Stromal cell of bone marrow (primary cell): ENCODE measurements around the gene CMSS1.

ENCODE experiments used
- DNase-seq: peaks from one replicate; pipeline ENCODE4 v3.0.0-alpha.2; 2012; ENCODE audit warnings: low read depth

The CMSS1 gene

DNA sequence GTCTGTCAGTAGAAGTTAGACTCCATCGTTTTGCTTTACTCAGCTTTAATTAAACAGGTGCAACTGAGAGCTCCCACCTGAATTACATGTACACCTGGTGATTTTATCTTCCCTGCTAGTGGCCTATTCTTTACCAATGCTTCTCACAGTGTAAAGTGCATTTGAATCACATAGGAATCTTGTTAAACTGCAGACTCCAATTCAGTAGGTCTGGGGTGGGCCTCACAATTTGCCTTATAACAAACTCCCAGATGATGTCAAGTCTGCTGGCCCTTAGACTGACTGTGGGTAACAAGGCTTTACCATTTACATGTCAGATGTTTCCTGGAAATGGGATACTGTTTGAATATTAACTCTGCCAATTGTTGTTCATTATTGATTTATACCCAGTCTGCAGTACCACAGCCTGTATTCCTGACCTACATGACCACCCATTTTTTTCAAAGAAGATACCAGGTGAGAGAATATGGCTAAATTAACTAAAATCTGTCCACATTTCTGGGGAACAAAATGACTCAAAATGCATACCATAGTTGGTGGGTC is 37.2 kb downstream of the CMSS1 start:
- no peak for DNase-seq

DNA sequence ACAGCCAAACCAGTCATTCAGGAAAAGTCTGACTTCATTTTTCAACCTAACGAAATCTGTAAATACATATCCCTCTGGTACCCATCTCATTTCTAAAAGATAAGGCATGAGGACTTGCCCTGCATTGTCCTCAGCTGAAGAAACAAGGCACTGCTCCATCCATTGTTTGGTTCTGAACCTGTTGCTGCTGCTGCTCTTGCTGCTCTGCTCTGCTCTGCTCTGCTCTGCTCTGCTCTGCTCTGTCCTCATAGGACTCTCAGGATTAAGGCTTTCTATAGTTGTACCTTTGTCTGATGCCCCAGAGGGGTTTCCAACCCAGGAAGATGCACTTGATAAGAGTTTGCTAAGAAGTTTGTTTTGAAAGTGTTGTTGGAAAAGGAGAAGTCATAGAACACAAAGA is 38.2 kb downstream of the CMSS1 start:
- no peak for DNase-seq

- DNase-seq = no peak
Observed at GRCh38 chr3:99856437-99857220, 39.0 kb downstream of the CMSS1 start.

GRCh38 chr3:99857278-99857677 is 39.6 kb downstream of the CMSS1 start:
- no peak for DNase-seq

DNA sequence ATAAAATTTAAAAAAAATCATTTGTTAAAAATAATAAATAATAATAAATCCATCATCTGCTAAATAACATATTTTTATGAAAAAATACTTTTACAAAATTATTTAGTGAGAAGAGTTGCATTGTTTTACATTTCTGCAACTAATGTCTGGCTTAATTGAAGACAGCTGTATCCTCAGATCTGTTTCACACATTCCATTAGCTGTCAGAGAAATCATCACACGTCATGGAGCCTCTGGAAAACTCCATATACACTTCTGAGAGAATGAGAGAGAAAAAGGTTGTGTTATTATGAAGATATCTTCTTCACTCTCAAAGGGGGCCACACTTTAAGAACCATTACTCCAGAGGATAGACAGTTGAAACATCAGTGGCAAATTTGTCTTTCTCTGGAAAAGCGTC is 40.8 kb downstream of the CMSS1 start:
- DNase-seq = no peak

DNA sequence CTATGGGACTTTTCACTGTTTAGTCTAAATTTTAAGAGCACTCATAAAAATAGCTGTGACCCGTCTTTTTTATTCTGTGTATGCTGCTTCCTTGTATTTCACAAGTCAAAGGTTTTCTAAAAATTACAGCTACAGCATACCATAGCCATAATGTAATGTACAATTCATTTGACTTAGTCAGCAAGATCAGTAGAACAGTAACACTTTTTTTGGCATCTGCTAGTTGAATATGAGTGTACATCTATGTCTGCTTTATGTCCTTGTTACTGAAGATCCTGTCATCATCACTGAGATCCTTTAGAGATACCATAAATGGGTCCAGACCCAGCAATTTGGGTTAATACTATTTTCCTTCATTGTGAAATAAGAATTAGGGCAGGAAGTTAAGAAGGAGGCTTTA is 42.2 kb downstream of the CMSS1 start:
- peak; percentile 76 for DNase-seq

- DNase-seq = no peak
Observed at GRCh38 chr3:99861216-99861615, 43.6 kb downstream of the CMSS1 start.

DNA sequence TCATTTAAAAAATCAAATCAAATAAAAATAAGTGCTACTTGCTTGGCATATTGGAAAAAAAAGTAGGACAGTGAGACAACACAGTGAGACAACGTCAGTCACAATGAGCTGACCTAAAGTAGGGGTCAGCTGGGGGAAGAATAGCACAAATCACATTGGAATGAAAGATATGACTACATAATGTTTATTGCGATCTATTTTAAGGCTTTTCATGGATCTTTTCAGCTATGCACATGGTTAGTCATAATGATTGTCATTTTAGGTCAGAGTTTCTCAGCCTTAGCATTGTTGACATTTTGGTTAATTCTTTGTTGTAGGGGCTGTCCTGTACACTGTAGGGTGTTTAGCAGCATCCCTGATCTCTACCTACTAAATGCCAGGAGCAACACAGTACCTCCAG is 44.5 kb downstream of the CMSS1 start:
- DNase-seq = peak; percentile 64

- no peak for DNase-seq
Observed at GRCh38 chr3:99863002-99863401, 45.3 kb downstream of the CMSS1 start.

- no peak for DNase-seq
Observed at GRCh38 chr3:99863588-99863987, 45.9 kb downstream of the CMSS1 start.

DNA sequence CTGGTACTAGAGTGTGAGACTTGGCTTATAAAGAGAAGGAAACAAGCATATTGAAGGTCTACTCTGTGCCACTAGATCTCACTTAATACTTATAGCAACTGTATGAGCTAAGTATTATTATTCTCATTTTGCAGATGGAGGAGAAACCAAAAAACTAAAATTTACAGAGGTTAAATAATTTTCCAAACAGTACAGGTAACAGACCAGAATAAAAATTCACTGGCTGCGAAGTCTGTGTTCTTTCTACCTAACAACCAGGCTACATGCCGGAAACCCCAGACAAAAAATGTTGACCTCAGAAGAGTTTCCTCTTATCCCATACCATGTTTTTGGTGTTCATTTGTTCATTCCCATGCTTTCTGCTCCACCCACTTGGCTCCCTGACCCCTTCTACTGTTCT is 46.6 kb downstream of the CMSS1 start:
- DNase-seq = no peak

DNA sequence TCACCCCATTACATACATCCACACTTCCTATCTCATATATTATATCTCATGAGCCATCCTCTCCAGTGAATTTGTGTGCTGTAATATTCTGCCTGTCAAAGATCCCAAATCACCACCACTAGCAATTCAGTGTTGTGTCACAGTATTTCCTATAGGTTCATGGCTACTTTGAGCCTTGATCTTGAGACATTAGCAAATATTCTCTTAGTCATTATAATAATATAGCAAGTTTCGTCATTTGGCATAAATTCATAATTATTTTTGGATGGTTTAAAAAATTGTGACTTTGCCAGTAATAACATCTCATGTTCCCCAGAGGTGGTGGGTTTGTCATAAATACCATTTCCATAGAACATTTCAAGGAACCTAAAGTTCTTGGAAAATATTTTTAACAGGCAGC is 47.7 kb downstream of the CMSS1 start:
- DNase-seq = peak; percentile 43

DNA sequence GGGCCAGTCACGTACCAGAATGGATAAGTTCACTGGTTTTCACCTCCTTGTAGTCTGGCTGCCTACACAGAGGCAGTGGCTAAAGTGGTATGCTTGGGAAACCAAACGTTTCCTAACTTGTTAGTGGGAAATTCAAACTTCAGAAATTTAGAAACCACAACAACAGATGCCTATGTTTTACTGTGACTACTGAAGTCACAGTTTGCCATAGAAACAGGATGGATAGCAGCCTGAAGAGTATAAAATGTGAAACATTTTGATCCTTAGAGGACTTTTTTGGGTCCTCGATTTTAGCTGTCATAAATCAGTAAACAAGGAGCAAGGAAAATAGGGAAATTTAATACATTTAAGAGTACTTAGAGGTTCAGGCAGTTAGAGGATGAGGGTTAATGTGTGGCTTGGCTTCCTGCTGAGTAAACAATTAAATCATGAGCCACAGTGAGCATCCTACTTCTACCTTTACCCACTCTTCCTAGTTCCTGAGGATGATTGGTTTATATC is 48.6 kb downstream of the CMSS1 start:
- DNase-seq = peak; percentile 80

DNA sequence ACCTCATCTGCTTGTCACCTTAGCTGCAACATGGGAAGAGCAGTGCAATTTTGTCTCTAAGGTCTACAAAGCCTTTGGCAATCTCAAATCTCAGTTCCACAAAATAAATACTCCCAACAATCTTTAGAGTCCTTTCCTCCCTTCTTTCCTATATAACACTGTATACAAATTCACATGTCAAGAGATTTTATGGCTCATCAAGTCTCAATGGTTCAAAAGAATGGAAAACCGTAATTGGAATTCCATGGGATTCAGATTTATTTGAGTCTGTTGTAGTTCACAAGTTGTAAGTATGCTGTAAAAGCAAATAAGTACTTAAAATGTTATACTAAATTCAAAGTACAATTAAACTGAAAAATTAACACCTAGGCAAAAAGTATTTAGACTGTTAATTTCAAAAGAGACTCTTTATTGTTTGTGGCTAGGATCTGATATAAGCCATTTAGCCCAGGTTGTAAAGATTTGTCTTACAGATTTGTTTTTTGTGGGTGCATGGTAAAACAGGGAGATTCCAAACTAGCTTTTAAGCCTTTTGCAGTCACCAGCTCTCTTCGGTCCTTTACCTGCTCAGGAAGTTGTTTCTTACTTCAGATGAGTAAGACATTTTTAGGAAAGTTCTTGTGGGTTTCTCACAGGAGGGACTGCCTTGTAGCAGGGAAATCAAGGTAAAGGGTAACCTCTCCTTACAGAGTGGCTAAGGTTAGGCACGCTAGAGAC is 50.1 kb downstream of the CMSS1 start:
- no peak for DNase-seq

DNA sequence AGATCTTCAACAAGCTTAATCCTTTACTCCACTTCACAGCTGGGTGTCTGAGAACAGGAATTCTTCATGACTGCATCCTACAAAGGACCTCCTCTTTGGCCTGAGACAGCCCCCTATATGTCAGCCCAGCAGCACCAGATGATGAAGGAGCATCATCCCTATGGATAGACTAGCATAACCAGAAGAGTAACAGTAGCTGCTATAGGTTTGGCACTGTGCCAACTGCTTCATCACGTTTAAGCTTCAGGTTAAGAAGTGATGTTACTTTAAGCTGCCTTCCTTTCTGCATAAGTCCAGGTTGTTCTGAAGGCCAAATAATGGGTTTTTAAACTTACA is 50.6 kb downstream of the CMSS1 start:
- no peak for DNase-seq

GRCh38 chr3:99869621-99870020 is 52.0 kb downstream of the CMSS1 start:
- DNase-seq = no peak

DNA sequence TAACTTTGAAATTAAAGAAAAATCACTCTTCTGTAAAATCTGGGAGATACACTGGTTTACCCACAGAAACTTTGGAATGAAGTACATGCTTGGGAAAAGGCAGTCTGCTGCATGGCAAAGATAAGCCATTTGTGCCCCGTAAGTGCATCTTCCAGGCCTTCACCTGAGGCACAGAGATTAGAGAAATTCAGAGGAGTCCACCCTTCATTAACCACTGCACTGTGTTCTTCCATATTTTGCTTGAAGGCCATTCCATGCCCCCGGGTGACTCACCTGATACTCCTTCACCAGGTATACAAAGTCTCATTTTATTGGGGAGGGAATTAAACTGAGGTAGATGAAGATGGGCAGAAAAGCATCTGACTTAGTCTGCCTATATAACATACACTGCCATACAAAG is 53.0 kb downstream of the CMSS1 start:
- DNase-seq = no peak

- DNase-seq = no peak
Observed at GRCh38 chr3:99871231-99872045, 53.8 kb downstream of the CMSS1 start.

GRCh38 chr3:99872923-99873254 is 55.2 kb downstream of the CMSS1 start:
- no peak for DNase-seq

GRCh38 chr3:99873269-99874102 is 55.8 kb downstream of the CMSS1 start:
- no peak for DNase-seq

- DNase-seq = no peak
Observed at GRCh38 chr3:99874237-99875002, 56.8 kb downstream of the CMSS1 start.
